Testis (tissue), 3 donors: ENCODE results near the gene EXPH5. TPM values are rescaled to one million over a fixed set of nuclear protein-coding genes. Genes with fewer than 3 reads are reported as not detected.

ENCODE experiments used
- DNase-seq: peaks from one replicate; pipeline ENCODE4 v3.0.0-alpha.2; 2019
- H3K27ac ChIP-seq, 2 donors: fragments of 200-600 bp; sonication (generic); one replicate each; pipeline ENCODE4 v1.5.1; 2019
- H3K27me3 ChIP-seq: fragments of 200-600 bp; sonication (generic); one replicate; pipeline ENCODE4 v1.5.1; 2019
- H3K36me3 ChIP-seq: fragments of 200-600 bp; sonication (generic); one replicate; pipeline ENCODE4 v1.5.1; 2017; ENCODE audit warnings: low read depth; ENCODE audit errors: missing control alignments
- H3K4me1 ChIP-seq: fragments of 200-600 bp; sonication (generic); one replicate; pipeline ENCODE4 v1.5.1; 2019
- H3K4me3 ChIP-seq, 2 donors: fragments of 200-600 bp; sonication (generic); one replicate each; pipeline ENCODE4 v1.5.1; 2017 to 2019
- H3K9me3 ChIP-seq: fragments of 200-600 bp; sonication (generic); one replicate; pipeline ENCODE4 v1.5.1; 2017
- CTCF ChIP-seq, 3 experiments: fragments of 450-650 bp in 2 of 3; fragments of 200-600 bp in 1 of 3; sonication (generic) in 1 of 3; IDR thresholded peaks; one replicate each; pipeline ENCODE4 v1.5.1; 2016 to 2019; ENCODE audit warnings: antibody characterized with exemption in 3 of 3, mild to moderate bottlenecking in 2 of 3, moderate library complexity in 1 of 3
- POLR2A ChIP-seq: fragments of 450-650 bp; IDR thresholded peaks from one replicate; pipeline ENCODE4 v1.6.1; 2017; ENCODE audit warnings: antibody characterized with exemption, mild to moderate bottlenecking, moderate library complexity
- WGBS, 2 donors: methylation state at CpG; one replicate each; pipeline ENCODE4 v1.1.5; 2018; 5-methylcytosine and 5-hydroxymethylcytosine counted together
- intact Hi-C: fragments of 100-400 bp; cut with DNase I; formaldehyde crosslinking; loops from one replicate; pipeline ENCODE4 v1.15.1; 2023; ENCODE audit warnings: low total_unique reads
- polyA plus RNA-seq: library from polyadenylated mRNA; stranded (reverse); fragments of 350-450 nt; fragmentation: Illumina TruSeq; extraction: RNeasy Lipid Tissue Mini Kit (QIAGEN cat#74804); gene quantifications from one replicate; pipeline ENCODE4 v1.2.3, GENCODE V29; 2014; ENCODE audit warnings: low read depth, low replicate concordance; ENCODE audit not compliant: insufficient read depth
- total RNA-seq, 2 donors: library from RNA; depleted of rRNA; stranded (reverse); fragments of >200 nt; gene quantifications; one replicate each; pipeline ENCODE4 v1.2.3, GENCODE V29; 2016

Gene EXPH5
- total and polyA plus RNA-seq, 3 donors from 2014 or later = 0.62 to 1.3 (median 0.71) TPM

GRCh38 chr11:108592591-108593213 is 866 bp downstream of the EXPH5 start:
- Histone ChIP-seq H3K27ac (no peak overlapping the region), H3K4me1 (no peaks in the 10 kb centered on the region), H3K4me3 (peak overlapping the region; percentile 46 to 59), H3K9me3 (no peaks in the 10 kb centered on the region), H3K27me3 (no peaks in the 10 kb centered on the region), H3K36me3 (no peaks in the 10 kb centered on the region)
- peak; percentile 27 for DNase-seq
- WGBS, 2 donors = 2 to 11% methylated on average over 8 to 41 of the region's 43 CpGs
- no peak for TF ChIP-seq POLR2A
- no peak for TF ChIP-seq CTCF (IDR thresholded peaks at IDR 0.05)
- intact Hi-C loops = no loop called here

DNA sequence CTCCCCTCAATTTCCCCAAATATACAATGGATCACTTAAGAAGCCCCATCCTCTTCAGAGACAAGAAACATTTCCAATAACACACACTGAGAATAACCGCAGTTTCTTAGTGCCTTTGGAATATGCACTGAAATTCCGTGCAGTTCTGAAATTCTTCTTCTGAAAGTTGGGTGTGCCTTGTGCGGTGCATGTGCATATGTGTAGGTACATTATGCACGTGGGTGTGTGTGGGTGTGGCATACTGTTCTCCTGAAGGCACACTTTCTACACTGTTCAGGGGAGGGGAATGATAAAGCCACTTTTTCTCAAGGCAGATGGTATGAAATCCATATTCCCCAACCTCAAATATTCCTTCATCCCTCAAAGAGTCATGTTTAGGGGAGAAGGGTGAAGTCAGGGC is 1.7 kb downstream of the EXPH5 start:
- intact Hi-C loops = no loop called here

DNA sequence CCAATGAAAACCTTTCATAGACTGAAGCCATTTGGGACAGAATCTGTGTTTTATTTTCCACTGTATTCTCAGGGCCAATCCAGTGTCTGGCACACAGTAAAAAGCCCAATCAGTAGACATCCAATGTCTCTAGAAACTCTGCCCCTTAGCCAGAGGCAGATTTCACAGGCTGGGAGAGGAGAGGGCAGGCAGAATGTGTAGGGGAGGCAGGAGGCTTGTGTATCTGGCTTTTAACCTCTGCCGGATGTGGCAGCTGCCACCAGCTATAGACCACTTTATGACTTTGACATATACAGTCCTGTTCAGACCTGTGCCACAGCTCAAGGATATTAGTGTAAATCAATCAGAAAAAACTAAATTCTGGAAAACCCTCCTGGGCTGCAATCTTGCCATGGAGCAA is 4.4 kb downstream of the EXPH5 start:
- no peak overlapping the region for H3K4me3 ChIP-seq
- DNase-seq = no peak
- no peaks in the 10 kb centered on the region for H3K9me3 ChIP-seq
- TF ChIP-seq CTCF (IDR thresholded peaks at IDR 0.05) = no peak
- no peak for TF ChIP-seq POLR2A
- no peaks in the 10 kb centered on the region for H3K4me1 ChIP-seq
- intact Hi-C loops = no loop called here
- 77 to 88% methylated on average over 1 of the region's 1 CpG for WGBS, 2 donors
- no peaks in the 10 kb centered on the region for H3K27me3 ChIP-seq
- H3K36me3 ChIP-seq = no peaks in the 10 kb centered on the region
- no peak overlapping the region for H3K27ac ChIP-seq

More for the DNA sequence above, 1.7 kb downstream of the EXPH5 start:
- no peaks in the 10 kb centered on the region for H3K36me3 ChIP-seq
- H3K4me1 ChIP-seq = no peaks in the 10 kb centered on the region
- WGBS, 2 donors = 56 to 79% methylated on average over 4 of the region's 4 CpGs
- DNase-seq = no peak
- TF ChIP-seq POLR2A = no peak
- TF ChIP-seq CTCF (IDR thresholded peaks at IDR 0.05) = no peak
- no peaks in the 10 kb centered on the region for H3K9me3 ChIP-seq
- no peaks in the 10 kb centered on the region for H3K27me3 ChIP-seq
- no peak overlapping the region for H3K27ac ChIP-seq
- no peak overlapping the region for H3K4me3 ChIP-seq

GRCh38 chr11:108588287-108588686 is 5.3 kb downstream of the EXPH5 start:
- 47 to 70% methylated on average over 2 of the region's 2 CpGs for WGBS, 2 donors
- Histone ChIP-seq H3K4me1 (no peaks in the 10 kb centered on the region), H3K9me3 (no peaks in the 10 kb centered on the region), H3K4me3 (no peak overlapping the region), H3K36me3 (no peaks in the 10 kb centered on the region), H3K27ac (no peak overlapping the region), H3K27me3 (no peaks in the 10 kb centered on the region)
- DNase-seq = no peak
- intact Hi-C loops = no loop called here
- no peak for TF ChIP-seq POLR2A
- no peak for TF ChIP-seq CTCF (IDR thresholded peaks at IDR 0.05)

DNA sequence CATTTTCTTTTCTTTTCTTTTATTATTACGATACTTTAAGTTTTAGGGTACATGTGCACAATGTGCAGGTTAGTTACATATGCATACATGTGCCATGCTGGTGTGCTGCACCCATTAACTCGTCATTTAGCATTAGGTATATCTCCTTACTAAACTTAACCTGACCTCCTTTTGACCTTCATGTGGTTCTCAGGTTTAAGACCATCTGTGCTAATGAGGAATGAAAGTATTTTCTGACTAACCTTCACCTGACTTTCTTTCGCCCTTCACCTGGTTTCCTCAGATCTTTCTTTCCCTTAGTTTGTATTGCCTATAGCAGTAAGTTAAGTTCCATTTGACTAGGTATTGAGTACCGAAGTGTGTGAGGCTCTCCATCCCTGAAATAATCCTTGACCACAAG is 6.5 kb downstream of the EXPH5 start:
- no peaks in the 10 kb centered on the region for H3K9me3 ChIP-seq
- no peaks in the 10 kb centered on the region for H3K4me1 ChIP-seq
- H3K27me3 ChIP-seq = no peaks in the 10 kb centered on the region
- no peak for DNase-seq
- intact Hi-C loops = no loop called here
- WGBS, 2 donors = 95% methylated on average over 4 of the region's 4 CpGs
- H3K4me3 ChIP-seq = no peak overlapping the region
- no peaks in the 10 kb centered on the region for H3K36me3 ChIP-seq
- TF ChIP-seq POLR2A = no peak
- H3K27ac ChIP-seq = no peak overlapping the region
